HG03439 (cell line): ENCODE data around the gene RER1.

ENCODE experiments used
- ATAC-seq: cut with Tn5 transposase; IDR thresholded peaks from one replicate; pipeline ENCODE4 v1.9.1; 2021; ENCODE audit warnings: mild to moderate bottlenecking, moderate library complexity; ENCODE audit not compliant: unreplicated experiment

Gene RER1

GRCh38 chr1:2405588-2406295, 14.1 kb downstream of the RER1 start:
- no peak for ATAC-seq

DNA sequence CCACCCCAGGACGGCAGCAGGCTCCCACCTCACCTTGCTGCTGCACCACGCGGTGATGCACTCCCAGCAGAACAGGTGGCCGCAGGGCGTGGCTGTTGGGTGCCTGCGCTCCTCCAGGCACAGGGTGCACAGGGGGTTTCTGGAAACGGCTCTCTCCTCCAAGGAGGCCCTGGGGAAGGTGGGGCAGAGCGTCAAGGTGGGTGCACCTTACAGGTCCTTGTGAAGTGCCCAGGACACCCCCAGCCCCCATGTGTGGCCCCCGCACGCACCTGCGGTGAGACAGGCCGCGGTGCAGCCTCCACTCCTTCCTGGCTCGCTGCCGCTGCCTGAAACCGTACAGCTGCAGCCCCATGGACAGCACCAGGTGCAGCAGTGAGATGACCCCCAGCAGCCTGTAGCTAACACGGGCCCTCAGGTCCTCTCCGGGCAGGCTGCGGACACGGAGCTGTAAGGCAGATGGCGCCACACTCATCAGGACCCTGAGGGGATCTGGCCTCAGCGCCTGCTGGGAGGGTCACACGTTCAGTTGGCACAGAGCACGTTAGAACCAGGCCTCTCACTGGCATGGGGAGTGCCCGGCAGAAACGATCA, 14.9 kb downstream of the RER1 start:
- no peak for ATAC-seq

GRCh38 chr1:2407166-2407990, 15.7 kb downstream of the RER1 start:
- no peak for ATAC-seq

DNA sequence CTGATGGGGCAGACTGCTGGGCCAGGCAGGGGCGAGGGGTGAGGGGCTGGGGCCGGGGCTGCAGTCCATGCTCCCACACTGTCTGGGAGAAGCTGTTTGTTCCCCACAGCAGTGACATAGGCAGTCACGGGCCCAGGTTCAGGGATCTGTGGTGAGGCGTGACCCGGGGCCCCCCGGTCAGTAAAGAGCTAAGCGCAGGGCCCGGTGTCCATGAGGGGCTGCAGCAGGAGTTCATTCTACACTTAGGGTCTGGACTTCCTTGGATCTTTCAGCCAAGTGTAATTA, 16.3 kb downstream of the RER1 start:
- ATAC-seq = no peak

GRCh38 chr1:2408456-2408855, 16.8 kb downstream of the RER1 start:
- no peak for ATAC-seq

DNA sequence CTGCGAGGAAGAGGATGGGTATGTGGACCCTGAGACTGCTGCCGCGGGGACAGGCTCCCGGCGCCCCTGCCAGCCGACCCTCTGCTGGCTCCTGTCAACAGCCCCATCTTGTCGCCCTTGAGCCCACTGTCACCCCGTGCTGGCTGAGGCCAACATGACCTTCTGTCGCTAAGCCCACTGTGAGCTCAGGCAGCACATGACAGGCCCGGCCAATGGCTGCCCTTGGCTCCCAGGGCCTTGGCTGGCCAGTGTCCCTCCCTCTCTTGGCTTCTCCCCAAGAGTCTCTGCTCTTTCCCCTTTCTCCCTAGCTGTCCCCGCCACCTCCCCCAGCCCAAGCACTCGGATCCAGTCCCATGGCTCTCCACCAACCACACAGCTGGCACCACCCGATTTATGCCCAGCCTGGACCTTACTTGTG, 17.2 kb downstream of the RER1 start:
- no peak for ATAC-seq

GRCh38 chr1:2409745-2410144, 18.1 kb downstream of the RER1 start:
- ATAC-seq = no peak

- ATAC-seq = peak; percentile 28
Observed at GRCh38 chr1:2411801-2412394, 20.3 kb downstream of the RER1 start.

- ATAC-seq = peak; percentile 77
Observed at GRCh38 chr1:2412395-2412772, 20.7 kb downstream of the RER1 start, which contains the start of gene PEX10. PEX10 (minus strand) TSS chr1:2412564; CDS start chr1:2412502, 62 bp downstream.

- ATAC-seq = peak; percentile 17
Observed at GRCh38 chr1:2412773-2413494, 21.3 kb downstream of the RER1 start.

GRCh38 chr1:2413495-2414296, 22.1 kb downstream of the RER1 start:
- no peak for ATAC-seq

GRCh38 chr1:2414297-2414958, 22.8 kb downstream of the RER1 start:
- no peak for ATAC-seq

DNA sequence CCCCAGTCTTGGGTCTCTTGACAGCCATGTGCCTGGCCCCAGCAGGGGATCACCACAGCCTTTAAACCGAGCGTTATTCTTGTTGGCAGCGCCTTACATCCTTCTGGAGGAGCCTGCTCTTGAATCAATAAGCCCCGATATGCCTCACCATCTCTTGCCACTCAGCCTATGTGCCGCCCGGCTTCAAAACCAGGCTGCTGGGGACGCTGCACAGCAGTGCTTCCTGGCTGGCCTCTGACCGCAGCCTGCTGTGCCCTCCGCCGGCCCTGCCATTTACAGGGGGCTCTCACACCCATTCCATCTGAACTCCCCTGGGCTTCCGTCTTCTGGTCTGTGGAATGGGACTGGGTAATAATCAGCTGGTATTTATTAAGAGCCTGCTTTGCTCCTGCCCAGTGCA, 23.7 kb downstream of the RER1 start:
- ATAC-seq = no peak

- no peak for ATAC-seq
Observed at GRCh38 chr1:2415801-2416208, 24.2 kb downstream of the RER1 start.

DNA sequence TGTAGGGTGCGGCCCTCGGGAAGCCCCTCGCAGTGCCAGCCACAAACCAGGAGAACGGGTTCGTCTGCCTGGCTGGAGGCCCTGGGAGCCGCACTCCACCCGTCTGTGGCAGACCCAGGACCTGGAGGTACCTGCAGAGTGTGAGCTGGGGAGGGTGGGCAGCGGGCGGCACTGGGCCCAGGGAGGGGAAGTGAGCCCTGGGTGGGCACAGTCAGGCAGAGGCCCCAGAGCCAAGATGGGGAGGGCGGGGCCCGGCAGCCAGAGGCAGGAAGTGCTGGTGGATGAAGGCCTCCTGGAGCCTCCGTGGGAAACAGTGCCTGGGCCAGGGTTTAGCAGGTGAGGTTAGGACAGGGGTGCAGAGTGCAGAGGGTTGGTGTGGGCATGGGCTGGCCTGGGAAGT, 24.8 kb downstream of the RER1 start:
- no peak for ATAC-seq

DNA sequence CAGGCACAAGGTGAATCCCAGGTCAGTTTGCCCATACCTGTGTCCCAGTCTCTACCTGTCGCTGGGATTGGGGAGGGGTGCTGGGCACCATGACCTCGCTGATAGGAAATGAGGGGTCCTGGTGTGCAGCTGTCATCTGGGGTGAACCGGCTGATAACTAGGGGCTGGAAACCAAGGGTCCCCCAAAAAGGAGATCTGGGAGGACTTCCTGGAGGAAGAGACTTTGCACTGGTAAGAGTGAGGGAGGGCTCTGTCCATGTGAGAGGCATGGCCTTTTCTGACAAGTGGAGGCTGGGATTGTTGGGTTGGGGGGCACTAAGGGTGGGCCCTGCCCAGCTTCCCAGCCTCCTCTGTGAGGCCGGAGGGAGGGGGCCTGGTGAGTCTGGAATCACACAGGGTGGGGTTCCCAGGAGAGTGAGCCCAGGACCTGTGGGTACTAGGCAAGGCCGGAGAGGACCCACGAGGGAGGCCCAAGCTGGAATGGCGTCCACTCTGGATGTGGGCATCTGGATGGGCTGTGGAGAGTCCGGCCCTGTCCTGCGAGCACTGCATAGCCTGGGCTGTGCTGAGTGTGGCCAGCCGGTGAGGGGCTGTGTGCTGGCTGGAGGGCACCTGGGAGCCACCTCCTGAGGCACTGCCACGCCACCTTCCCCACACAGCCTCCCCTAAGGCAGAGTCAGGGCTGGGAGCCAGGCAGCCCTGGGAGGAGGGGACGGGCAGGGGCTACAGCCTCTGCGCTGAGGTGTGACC, 25.6 kb downstream of the RER1 start:
- no peak for ATAC-seq

- no peak for ATAC-seq
Observed at GRCh38 chr1:2417833-2418225, 26.2 kb downstream of the RER1 start.

- no peak for ATAC-seq
Observed at GRCh38 chr1:2418791-2419320, 27.2 kb downstream of the RER1 start.

DNA sequence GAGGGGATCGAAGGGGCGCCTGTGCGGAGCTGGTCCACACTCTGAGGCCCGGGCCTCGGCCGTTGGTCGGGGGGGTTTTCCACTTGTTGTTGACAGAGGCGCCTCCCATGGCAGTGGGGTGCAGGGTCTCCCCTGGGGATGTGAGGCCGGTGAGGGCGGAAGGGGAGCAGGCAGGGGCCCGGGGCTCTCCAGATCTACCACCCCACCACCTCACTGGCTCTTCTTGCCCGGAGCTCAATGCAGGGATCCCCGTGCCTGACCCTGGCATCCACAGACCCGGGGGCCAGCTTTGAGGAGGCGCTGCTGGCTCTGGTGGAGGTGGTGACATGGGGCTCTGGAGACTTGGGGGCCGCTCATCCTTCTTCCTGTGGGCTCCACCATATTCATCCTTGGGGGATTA, 27.8 kb downstream of the RER1 start:
- ATAC-seq = no peak
